H1 (cell line): ENCODE data around the gene RELB. TPM values are rescaled to one million over a fixed set of nuclear protein-coding genes. Genes with fewer than 3 reads are reported as not detected.

ENCODE experiments used
- ASH2L ChIP-seq: fragments of 200-600, 300-600 bp; sonication (generic); IDR thresholded peaks from one replicate; pipeline ENCODE4 v1.7.1; 2017; ENCODE audit warnings: low read length
- KDM4A ChIP-seq: IDR thresholded peaks from one replicate; pipeline ENCODE4 v1.7.1; 2012; ENCODE audit warnings: low read depth, mild to moderate bottlenecking, moderate library complexity, low read length, inconsistent platforms; ENCODE audit not compliant: severe bottlenecking
- PHF8 ChIP-seq: fragments of 200-600 bp; sonication (generic); conservative IDR thresholded peaks from 2 replicates; pipeline ENCODE4 v1.7.1; 2012; ENCODE audit warnings: low read depth, mild to moderate bottlenecking, inconsistent platforms, low read length, moderate library complexity
- RBBP5 ChIP-seq: IDR thresholded peaks from 2 replicates; pipeline ENCODE4 v1.7.1; 2012; ENCODE audit warnings: low read depth, mild to moderate bottlenecking, inconsistent platforms, low read length, moderate library complexity, borderline replicate concordance
- SIN3A ChIP-seq, 2 experiments: IDR thresholded peaks in 1 of 2; conservative IDR thresholded peaks in 1 of 2; 2 replicates each; pipeline ENCODE4 v1.6.1; 2011 to 2012; ENCODE audit warnings: low read length in 2 of 2, improper control_type of control experiment in 1 of 2, low read depth in 1 of 2, mild to moderate bottlenecking in 1 of 2
- SP1 ChIP-seq: IDR thresholded peaks from 2 replicates; pipeline ENCODE4 v1.6.1; 2011; ENCODE audit warnings: low read depth, low read length
- SP2 ChIP-seq: IDR thresholded peaks from 2 replicates; pipeline ENCODE4 v1.6.1; 2012; ENCODE audit warnings: mild to moderate bottlenecking, low read length, inconsistent platforms
- SUZ12 ChIP-seq: fragments of 200-600 bp; sonication (generic); IDR thresholded peaks from 2 replicates; pipeline ENCODE4 v1.6.1; 2012; ENCODE audit warnings: mild to moderate bottlenecking, inconsistent platforms, low read length, moderate library complexity, mixed read lengths
- TAF7 ChIP-seq: optimal IDR thresholded peaks from 2 replicates; pipeline ENCODE3; 2011; ENCODE audit warnings: low read depth, mild to moderate bottlenecking, inconsistent platforms, low read length, moderate library complexity, borderline replicate concordance
- polyA plus RNA-seq, 7 experiments: library from polyadenylated mRNA; depleted of rRNA in 3 of 7; stranded (reverse) in 5 of 7; unstranded in 2 of 7; fragments of >200 nt in 5 of 7; fragments of 200-250 nt in 2 of 7; gene quantifications; 1 replicate in 5 of 7; 2 replicates in 1 of 7; 4 replicates in 1 of 7; pipeline versions ENCODE4 v1.2.1 to v1.2.3, GENCODE V29; 2011 to 2013; ENCODE audit warnings: missing spikeins in 2 of 7, mixed read lengths in 2 of 7
- total RNA-seq: library from RNA; stranded (reverse); fragmentation: NEBNext Ultra II Directional; extraction: Animal tissue kit (Norgen Biotek cat#: 25700); gene quantifications from 2 replicates; pipeline ENCODE4 v1.2.1, GENCODE V29; 2021
- TF ChIP-seq, protein P1 (sequence below): fragments of 300-600 bp; sonication (generic); IDR thresholded peaks from 2 replicates; pipeline ENCODE4 v1.7.1; 2012; ENCODE audit warnings: low read length, moderate library complexity, mild to moderate bottlenecking, inconsistent platforms; ENCODE audit not compliant: insufficient replicate concordance
- TF ChIP-seq, protein P2 (sequence below): IDR thresholded peaks from 2 replicates; pipeline ENCODE4 v1.6.1; 2012; ENCODE audit warnings: inconsistent platforms

The RELB gene
- total and polyA plus RNA-seq, 2 of the 8 experiments (the other 6 are each of a cell fraction or from before 2014, with no cell fraction given) = 10.0 to 13.1 TPM

DNA sequence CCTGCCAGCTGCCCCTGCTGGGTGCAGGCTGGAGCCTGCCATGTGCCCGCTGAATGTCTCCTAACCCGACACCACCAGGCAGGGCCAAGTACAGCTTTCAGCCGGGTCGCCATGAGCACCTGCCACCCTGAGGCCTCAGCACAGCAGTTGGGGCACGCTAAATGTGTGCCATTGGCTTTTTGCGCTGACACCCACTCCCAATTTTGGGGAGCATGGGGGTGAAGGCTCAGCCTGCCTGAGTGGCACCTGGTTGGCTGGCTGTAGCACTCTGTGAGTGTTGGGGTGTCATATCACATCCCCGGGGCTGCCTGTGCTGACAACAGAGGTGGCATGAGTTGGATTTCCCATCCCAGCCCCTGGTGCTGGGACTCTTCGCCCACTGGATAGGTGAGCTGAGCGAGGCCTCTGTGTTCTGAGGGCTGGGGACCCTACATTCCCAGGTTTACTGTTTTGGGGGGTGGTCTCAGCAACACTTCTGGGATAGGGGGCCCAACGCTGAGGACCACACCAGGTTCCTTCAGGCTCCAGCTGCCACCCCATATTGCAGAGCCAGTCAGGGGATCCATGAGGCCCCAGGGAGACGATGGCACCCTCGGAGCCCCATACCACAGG lies 7.2 kb upstream of the RELB start (continued):
- TF ChIP-seq, protein P1, sequence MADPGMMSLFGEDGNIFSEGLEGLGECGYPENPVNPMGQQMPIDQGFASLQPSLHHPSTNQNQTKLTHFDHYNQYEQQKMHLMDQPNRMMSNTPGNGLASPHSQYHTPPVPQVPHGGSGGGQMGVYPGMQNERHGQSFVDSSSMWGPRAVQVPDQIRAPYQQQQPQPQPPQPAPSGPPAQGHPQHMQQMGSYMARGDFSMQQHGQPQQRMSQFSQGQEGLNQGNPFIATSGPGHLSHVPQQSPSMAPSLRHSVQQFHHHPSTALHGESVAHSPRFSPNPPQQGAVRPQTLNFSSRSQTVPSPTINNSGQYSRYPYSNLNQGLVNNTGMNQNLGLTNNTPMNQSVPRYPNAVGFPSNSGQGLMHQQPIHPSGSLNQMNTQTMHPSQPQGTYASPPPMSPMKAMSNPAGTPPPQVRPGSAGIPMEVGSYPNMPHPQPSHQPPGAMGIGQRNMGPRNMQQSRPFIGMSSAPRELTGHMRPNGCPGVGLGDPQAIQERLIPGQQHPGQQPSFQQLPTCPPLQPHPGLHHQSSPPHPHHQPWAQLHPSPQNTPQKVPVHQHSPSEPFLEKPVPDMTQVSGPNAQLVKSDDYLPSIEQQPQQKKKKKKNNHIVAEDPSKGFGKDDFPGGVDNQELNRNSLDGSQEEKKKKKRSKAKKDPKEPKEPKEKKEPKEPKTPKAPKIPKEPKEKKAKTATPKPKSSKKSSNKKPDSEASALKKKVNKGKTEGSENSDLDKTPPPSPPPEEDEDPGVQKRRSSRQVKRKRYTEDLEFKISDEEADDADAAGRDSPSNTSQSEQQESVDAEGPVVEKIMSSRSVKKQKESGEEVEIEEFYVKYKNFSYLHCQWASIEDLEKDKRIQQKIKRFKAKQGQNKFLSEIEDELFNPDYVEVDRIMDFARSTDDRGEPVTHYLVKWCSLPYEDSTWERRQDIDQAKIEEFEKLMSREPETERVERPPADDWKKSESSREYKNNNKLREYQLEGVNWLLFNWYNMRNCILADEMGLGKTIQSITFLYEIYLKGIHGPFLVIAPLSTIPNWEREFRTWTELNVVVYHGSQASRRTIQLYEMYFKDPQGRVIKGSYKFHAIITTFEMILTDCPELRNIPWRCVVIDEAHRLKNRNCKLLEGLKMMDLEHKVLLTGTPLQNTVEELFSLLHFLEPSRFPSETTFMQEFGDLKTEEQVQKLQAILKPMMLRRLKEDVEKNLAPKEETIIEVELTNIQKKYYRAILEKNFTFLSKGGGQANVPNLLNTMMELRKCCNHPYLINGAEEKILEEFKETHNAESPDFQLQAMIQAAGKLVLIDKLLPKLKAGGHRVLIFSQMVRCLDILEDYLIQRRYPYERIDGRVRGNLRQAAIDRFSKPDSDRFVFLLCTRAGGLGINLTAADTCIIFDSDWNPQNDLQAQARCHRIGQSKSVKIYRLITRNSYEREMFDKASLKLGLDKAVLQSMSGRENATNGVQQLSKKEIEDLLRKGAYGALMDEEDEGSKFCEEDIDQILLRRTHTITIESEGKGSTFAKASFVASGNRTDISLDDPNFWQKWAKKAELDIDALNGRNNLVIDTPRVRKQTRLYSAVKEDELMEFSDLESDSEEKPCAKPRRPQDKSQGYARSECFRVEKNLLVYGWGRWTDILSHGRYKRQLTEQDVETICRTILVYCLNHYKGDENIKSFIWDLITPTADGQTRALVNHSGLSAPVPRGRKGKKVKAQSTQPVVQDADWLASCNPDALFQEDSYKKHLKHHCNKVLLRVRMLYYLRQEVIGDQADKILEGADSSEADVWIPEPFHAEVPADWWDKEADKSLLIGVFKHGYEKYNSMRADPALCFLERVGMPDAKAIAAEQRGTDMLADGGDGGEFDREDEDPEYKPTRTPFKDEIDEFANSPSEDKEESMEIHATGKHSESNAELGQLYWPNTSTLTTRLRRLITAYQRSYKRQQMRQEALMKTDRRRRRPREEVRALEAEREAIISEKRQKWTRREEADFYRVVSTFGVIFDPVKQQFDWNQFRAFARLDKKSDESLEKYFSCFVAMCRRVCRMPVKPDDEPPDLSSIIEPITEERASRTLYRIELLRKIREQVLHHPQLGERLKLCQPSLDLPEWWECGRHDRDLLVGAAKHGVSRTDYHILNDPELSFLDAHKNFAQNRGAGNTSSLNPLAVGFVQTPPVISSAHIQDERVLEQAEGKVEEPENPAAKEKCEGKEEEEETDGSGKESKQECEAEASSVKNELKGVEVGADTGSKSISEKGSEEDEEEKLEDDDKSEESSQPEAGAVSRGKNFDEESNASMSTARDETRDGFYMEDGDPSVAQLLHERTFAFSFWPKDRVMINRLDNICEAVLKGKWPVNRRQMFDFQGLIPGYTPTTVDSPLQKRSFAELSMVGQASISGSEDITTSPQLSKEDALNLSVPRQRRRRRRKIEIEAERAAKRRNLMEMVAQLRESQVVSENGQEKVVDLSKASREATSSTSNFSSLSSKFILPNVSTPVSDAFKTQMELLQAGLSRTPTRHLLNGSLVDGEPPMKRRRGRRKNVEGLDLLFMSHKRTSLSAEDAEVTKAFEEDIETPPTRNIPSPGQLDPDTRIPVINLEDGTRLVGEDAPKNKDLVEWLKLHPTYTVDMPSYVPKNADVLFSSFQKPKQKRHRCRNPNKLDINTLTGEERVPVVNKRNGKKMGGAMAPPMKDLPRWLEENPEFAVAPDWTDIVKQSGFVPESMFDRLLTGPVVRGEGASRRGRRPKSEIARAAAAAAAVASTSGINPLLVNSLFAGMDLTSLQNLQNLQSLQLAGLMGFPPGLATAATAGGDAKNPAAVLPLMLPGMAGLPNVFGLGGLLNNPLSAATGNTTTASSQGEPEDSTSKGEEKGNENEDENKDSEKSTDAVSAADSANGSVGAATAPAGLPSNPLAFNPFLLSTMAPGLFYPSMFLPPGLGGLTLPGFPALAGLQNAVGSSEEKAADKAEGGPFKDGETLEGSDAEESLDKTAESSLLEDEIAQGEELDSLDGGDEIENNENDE = no peak
- TF ChIP-seq KDM4A (no peak), TAF7 (no peak), SP1 (no peak), SUZ12 (no peak), SP2 (no peak), SIN3A (conservative IDR thresholded peaks at IDR 0.05 in 1 of 2, IDR thresholded peaks at IDR 0.05 in 1 of 2; ENCODE audit: low read depth in 1 of 2, low read length in 2 of 2) (no peak), ASH2L (no peak), RBBP5 (no peak), PHF8 (no peak)
- TF ChIP-seq, protein P2, sequence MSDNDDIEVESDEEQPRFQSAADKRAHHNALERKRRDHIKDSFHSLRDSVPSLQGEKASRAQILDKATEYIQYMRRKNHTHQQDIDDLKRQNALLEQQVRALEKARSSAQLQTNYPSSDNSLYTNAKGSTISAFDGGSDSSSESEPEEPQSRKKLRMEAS = no peak
